ENCODE measurements around the gene ESCO1. TPM values are rescaled to one million over a fixed set of nuclear protein-coding genes. Genes with fewer than 3 reads are reported as not detected.

The ESCO1 gene
- total RNA-seq, 1 experiment from 2014 or later, result 21.8 TPM

DNA sequence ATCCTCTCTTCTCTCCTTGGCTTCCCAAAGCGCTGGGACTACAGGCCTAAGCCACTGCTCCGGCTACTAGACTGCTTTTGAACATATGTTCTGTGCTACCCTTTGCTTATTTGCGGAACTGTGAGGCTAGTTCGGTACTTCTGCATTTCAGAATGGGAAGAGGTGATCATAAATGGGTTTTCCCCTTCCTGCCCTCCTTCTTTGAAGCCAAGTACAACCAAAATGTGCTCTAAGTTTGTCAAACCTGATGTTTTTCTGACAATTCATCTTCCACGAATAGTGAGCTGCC is 1.7 kb upstream of the ESCO1 start:
- CTCF ChIA-PET, result no interaction called here
- Mint-ChIP-seq H3K4me3 (ENCODE audit: low read depth, unreplicated experiment) (no peak overlapping the region), H3K4me1 (ENCODE audit: low read depth, unreplicated experiment) (peaks cover 18% of the 10 kb centered on the region), H3K27ac (ENCODE audit: unreplicated experiment) (no peak overlapping the region), H3K9me3 (ENCODE audit: low read depth, unreplicated experiment) (no peaks in the 10 kb centered on the region), H3K36me3 (ENCODE audit: insufficient read depth, unreplicated experiment) (peaks cover 38% of the 10 kb centered on the region), H3K27me3 (ENCODE audit: unreplicated experiment) (no peaks in the 10 kb centered on the region)
- no TSS peak for BruUV-seq (replicated peaks)
- intact Hi-C loops (cut with micrococcal nuclease; ENCODE audit: unreplicated experiment), result no loop called here
- DNase-seq, result no peak
- TF ChIP-seq, protein P1, sequence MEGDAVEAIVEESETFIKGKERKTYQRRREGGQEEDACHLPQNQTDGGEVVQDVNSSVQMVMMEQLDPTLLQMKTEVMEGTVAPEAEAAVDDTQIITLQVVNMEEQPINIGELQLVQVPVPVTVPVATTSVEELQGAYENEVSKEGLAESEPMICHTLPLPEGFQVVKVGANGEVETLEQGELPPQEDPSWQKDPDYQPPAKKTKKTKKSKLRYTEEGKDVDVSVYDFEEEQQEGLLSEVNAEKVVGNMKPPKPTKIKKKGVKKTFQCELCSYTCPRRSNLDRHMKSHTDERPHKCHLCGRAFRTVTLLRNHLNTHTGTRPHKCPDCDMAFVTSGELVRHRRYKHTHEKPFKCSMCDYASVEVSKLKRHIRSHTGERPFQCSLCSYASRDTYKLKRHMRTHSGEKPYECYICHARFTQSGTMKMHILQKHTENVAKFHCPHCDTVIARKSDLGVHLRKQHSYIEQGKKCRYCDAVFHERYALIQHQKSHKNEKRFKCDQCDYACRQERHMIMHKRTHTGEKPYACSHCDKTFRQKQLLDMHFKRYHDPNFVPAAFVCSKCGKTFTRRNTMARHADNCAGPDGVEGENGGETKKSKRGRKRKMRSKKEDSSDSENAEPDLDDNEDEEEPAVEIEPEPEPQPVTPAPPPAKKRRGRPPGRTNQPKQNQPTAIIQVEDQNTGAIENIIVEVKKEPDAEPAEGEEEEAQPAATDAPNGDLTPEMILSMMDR (IDR thresholded peaks at IDR 0.05; ENCODE audit: unreplicated experiment), result no peak

DNA sequence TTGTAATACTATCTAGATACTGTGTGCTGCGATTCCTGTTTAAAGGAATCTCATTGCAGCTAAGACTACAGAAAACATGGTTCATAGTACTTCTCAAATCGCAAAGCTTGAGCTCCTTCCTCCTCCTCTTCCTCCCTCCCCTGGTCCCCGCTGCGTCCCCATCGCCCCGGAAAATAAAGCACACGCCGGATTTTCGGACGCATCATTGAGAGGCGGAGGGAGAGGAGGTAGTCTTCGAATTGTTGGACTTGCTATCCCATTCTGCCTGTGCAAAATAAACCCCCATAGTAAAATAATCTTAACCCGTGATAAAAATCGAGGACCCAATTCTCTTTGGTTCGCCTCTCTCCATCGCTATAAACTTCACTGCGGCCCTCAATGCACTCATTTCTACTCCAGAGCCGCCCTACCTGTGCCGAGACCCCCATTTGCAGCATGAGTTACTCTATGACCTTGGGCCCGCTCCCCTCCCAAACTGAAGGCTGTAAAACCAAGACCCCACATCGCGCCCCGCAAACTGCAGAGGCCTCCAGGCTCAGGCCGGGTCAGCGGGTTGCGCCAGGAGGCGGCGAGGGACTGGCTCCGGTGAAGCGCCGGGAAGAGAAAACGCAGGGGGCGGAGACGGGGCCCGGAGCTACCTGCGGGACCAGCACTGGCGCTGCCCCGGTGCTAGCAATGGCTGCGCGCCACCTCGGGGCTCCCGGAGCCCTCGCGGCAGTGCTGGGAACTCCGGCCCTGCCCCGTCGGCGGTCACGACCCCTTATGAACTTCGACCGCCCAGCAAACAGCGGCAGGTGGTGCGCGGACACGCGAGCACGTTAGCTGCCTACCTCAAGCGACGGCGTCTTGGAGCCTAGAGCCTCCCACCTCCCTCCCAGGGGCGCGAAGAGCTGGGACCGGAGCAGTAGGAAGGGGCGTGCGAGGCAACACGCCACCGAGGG is 649 bp downstream of the ESCO1 start:
- TF ChIP-seq, protein P1 (IDR thresholded peaks at IDR 0.05; ENCODE audit: unreplicated experiment), result peak; percentile 11
- Mint-ChIP-seq H3K4me3 (ENCODE audit: low read depth, unreplicated experiment) (peak overlapping the region; percentile 81), H3K4me1 (ENCODE audit: low read depth, unreplicated experiment) (peaks cover 10% of the 10 kb centered on the region), H3K27ac (ENCODE audit: unreplicated experiment) (peak overlapping the region; percentile 90), H3K27me3 (ENCODE audit: unreplicated experiment) (no peaks in the 10 kb centered on the region), H3K36me3 (ENCODE audit: insufficient read depth, unreplicated experiment) (peaks cover 39% of the 10 kb centered on the region), H3K9me3 (ENCODE audit: low read depth, unreplicated experiment) (no peaks in the 10 kb centered on the region)
- CTCF ChIA-PET, result interaction anchor here (0.6 to 1.4 kb wide), 7 partner anchors 12 to 404 kb away, joined by 3 to 12 read pairs (median 4); partner anchors contain the start of genes ABHD3, MIB1 and SNRPD1
- BruUV-seq (replicated peaks), result no TSS peak
- intact Hi-C loops (cut with micrococcal nuclease; ENCODE audit: unreplicated experiment), result no loop called here
- DNase-seq, result peak; percentile 77

DNA sequence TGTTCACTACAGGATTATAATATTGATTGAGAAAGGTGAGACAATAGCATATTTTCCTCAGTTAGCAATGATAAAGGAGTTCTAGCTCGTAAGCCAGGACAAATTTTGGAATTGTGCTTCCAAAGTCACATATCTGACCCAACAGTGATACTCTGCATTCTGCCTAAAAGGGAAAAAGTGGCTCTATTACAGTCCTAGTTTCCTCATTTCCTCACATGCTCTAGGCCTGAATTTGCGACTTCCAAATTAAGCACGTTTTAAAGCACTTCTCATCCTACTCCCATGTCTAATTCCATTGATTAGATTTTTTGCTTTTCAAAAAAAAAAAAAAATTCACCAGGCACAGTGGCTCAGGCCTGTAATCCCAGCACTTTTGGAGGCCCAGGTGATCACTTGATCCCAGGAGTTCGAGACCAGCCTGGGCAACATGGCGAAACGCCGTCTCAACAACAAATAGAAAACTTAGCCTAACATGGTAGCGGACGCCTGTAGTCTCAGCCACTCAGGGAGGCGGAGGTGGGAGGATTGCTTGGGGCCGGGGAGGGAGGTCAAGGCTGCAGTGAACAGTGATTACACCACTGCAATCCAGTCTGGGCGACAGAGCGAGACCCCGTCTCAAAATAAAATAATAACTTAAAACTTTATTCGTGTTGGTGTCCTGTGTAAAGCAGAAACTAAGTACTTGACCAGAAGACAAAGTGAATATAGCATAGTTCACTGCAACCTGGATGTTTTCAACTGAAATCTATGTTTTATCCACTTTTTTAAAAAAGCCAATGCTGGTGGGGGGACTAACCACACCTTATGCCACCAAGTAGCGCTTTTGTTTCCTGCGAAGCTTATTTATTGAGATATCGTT is 1.5 kb downstream of the ESCO1 start:
- Mint-ChIP-seq H3K27me3 (ENCODE audit: unreplicated experiment) (no peaks in the 10 kb centered on the region), H3K9me3 (ENCODE audit: low read depth, unreplicated experiment) (no peaks in the 10 kb centered on the region), H3K4me1 (ENCODE audit: low read depth, unreplicated experiment) (peaks cover 7% of the 10 kb centered on the region), H3K4me3 (ENCODE audit: low read depth, unreplicated experiment) (peak overlapping the region; percentile 81), H3K36me3 (ENCODE audit: insufficient read depth, unreplicated experiment) (peaks cover 43% of the 10 kb centered on the region), H3K27ac (ENCODE audit: unreplicated experiment) (peak overlapping the region; percentile 90)
- TF ChIP-seq, protein P1 (IDR thresholded peaks at IDR 0.05; ENCODE audit: unreplicated experiment), result no peak
- CTCF ChIA-PET, result no interaction called here
- TSS peak; percentile 32 for BruUV-seq (replicated peaks)
- intact Hi-C loops (cut with micrococcal nuclease; ENCODE audit: unreplicated experiment), result no loop called here
- DNase-seq, result peak; percentile 52

DNA sequence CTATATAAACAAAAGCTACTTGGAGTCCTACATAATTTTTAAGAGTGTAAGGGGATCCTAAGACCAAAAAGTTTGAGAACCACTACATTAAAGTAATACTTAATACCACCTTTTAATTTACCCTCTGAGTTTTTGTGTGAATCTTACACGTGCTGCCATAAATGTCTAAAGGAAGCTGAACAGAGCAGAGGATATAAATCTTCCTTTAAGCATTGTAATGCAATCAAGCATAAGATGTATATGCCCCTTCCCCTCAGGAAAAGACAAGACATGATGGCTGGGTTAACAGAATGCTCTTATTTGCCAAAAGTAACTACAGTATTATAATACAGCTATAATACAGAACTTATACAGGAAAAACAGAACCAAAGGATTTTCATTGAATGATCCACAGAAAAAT is 2.9 kb downstream of the ESCO1 start:
- Mint-ChIP-seq H3K4me1 (ENCODE audit: low read depth, unreplicated experiment) (peaks cover 7% of the 10 kb centered on the region), H3K27ac (ENCODE audit: unreplicated experiment) (no peak overlapping the region), H3K4me3 (ENCODE audit: low read depth, unreplicated experiment) (peak overlapping the region; percentile 81), H3K36me3 (ENCODE audit: insufficient read depth, unreplicated experiment) (peaks cover 43% of the 10 kb centered on the region), H3K9me3 (ENCODE audit: low read depth, unreplicated experiment) (no peaks in the 10 kb centered on the region), H3K27me3 (ENCODE audit: unreplicated experiment) (no peaks in the 10 kb centered on the region)
- CTCF ChIA-PET, result no interaction called here
- intact Hi-C loops (cut with micrococcal nuclease; ENCODE audit: unreplicated experiment), result no loop called here
- BruUV-seq (replicated peaks), result no TSS peak
- TF ChIP-seq, protein P1 (IDR thresholded peaks at IDR 0.05; ENCODE audit: unreplicated experiment), result no peak
- DNase-seq, result no peak

All from Calu3 (cell line).